COLO668 (cell line): ENCODE results near the gene RPTN.
"Not testable (repeated sequence)": the region's sequence is repeated elsewhere in the genome, so short reads cannot be mapped to it uniquely, and the experiment has no call there.

Experiments
- DNase-seq: peaks from one replicate; lab custom pipeline; 2025; ENCODE audit not compliant: unreplicated experiment; lab: John Stamatoyannopoulos, UW

Gene RPTN

GRCh38 chr1:152165286-152166077 is 6.5 kb upstream of the RPTN start:
- DNase-seq: no peak

- DNase-seq: no peak
Observed at GRCh38 chr1:152164517-152165136, 5.6 kb upstream of the RPTN start.

GRCh38 chr1:152162792-152163463 is 3.9 kb upstream of the RPTN start:
- DNase-seq: no peak

GRCh38 chr1:152160576-152160975 is 1.5 kb upstream of the RPTN start:
- no peak for DNase-seq

- no peak for DNase-seq
Observed at GRCh38 chr1:152153996-152154395, 5.0 kb downstream of the RPTN start.

GRCh38 chr1:152151646-152152045 is 7.4 kb downstream of the RPTN start:
- no peak for DNase-seq

- DNase-seq: no peak
Observed at GRCh38 chr1:152148981-152149380, 10.0 kb downstream of the RPTN start.

- no peak for DNase-seq
Observed at GRCh38 chr1:152148051-152148450, 11.0 kb downstream of the RPTN start.

GRCh38 chr1:152145769-152146168 is 13.3 kb downstream of the RPTN start:
- no peak for DNase-seq

GRCh38 chr1:152144674-152145183 is 14.3 kb downstream of the RPTN start:
- DNase-seq: not testable (repeated sequence)

GRCh38 chr1:152143150-152143887 is 15.7 kb downstream of the RPTN start:
- no peak for DNase-seq

- DNase-seq: peak; percentile 25
Observed at GRCh38 chr1:152141971-152142584, 16.9 kb downstream of the RPTN start.

GRCh38 chr1:152137215-152137614 is 21.8 kb downstream of the RPTN start:
- no peak for DNase-seq

- DNase-seq: no peak
Observed at GRCh38 chr1:152130186-152130585, 28.8 kb downstream of the RPTN start.

- DNase-seq: no peak
Observed at GRCh38 chr1:152127673-152128072, 31.4 kb downstream of the RPTN start.

GRCh38 chr1:152125834-152126443 is 33.1 kb downstream of the RPTN start:
- no peak for DNase-seq

GRCh38 chr1:152118915-152119314 is 40.1 kb downstream of the RPTN start:
- no peak for DNase-seq

GRCh38 chr1:152115344-152115743 is 43.7 kb downstream of the RPTN start, which contains the start of gene TCHH:
Gene TCHH, minus strand, starts transcription at chr1:152115444. Its CDS starts 1,364 bp downstream, at chr1:152114080.
- DNase-seq: no peak

GRCh38 chr1:152112885-152113432 is 46.1 kb downstream of the RPTN start:
- no peak for DNase-seq
